ENCODE measurements around the gene TMC6. TPM values are rescaled to one million over a fixed set of nuclear protein-coding genes. Genes with fewer than 3 reads are reported as not detected.

The TMC6 gene
- polyA plus RNA-seq, 1 of the 3 experiments (the other 2 are of a cell fraction) = 5.5 TPM

- Histone ChIP-seq H3K79me2 (ENCODE audit: insufficient read depth) (no peaks in the 10 kb centered on the region), H3K27ac (ENCODE audit: low read depth in 2 of 2, low read length in 1 of 2) (no peak overlapping the region), H3F3A (replicated peaks; ENCODE audit: insufficient read depth) (peaks cover 12% of the 10 kb centered on the region), H3K4me1 (ENCODE audit: control insufficient read depth in 1 of 2, insufficient read depth in 2 of 2, low read depth in 1 of 2, low read length in 1 of 2) (peaks cover 0 to 8% of the 10 kb centered on the region in 2 experiments; a peak in 1 of 4 replicates), H3K9me3 (no peaks in the 10 kb centered on the region), H2AFZ (ENCODE audit: low read depth) (no peak overlapping the region), H3K36me3 (replicated peaks in 1 of 2; ENCODE audit: control insufficient read depth in 1 of 2, insufficient read depth in 2 of 2, low read length in 1 of 2) (peaks cover 12 to 39% of the 10 kb centered on the region in 2 experiments), H3K9me2 (no peaks in the 10 kb centered on the region), H4K20me1 (ENCODE audit: insufficient read depth) (no peaks in the 10 kb centered on the region), H3K27me3 (ENCODE audit: insufficient read depth) (no peaks in the 10 kb centered on the region), H3K4me3 (ENCODE audit: low read depth in 2 of 2, low read length in 1 of 2) (no peak overlapping the region), H3K4me2 (no peak overlapping the region), H3K9ac (no peak overlapping the region)
- POLR2A ChIA-PET = no interaction called here
- no peak for TF ChIP-seq GATA2 (CRISPR knock-in tag; IDR thresholded peaks at IDR 0.05)
- TF ChIP-seq RAD21 (IDR thresholded peaks at IDR 0.05; ENCODE audit: low read length) = no peak
- no peak for TF ChIP-seq JUND (IDR thresholded peaks at IDR 0.05)
- no peak for TF ChIP-seq ELF1 (IDR thresholded peaks at IDR 0.05)
- no peak for TF ChIP-seq RXRA (IDR thresholded peaks at IDR 0.05; ENCODE audit: borderline replicate concordance, low read depth)
- TF ChIP-seq EP300 (IDR thresholded peaks at IDR 0.05; ENCODE audit: borderline replicate concordance in 1 of 2, low read depth in 1 of 2, low read length in 1 of 2) = no peak
- TF ChIP-seq FOXJ3 (CRISPR knock-in tag; IDR thresholded peaks at IDR 0.05) = no peak
- TF ChIP-seq GABPA (IDR thresholded peaks at IDR 0.05; ENCODE audit: low read depth) = no peak
- TF ChIP-seq MEF2A (IDR thresholded peaks at IDR 0.05; ENCODE audit: borderline replicate concordance, low read depth) = no peak
- no peak for TF ChIP-seq RCOR1 (IDR thresholded peaks at IDR 0.05; ENCODE audit: low read length)
- TF ChIP-seq CHD2 (IDR thresholded peaks at IDR 0.05; ENCODE audit: low read length, partially characterized antibody) = no peak
- CTCF ChIA-PET = interaction anchor here (0.6 to 7.7 kb wide), 9 partner anchors 13 to 976 kb away, joined by 3 to 100 read pairs (median 9); partner anchors contain the start of genes AFMID, TK1, TMC6 and TMC8
- no peak for DNase-seq
- WGBS (ENCODE audit: low lambda C conversion rate) = 93% methylated on average over 21 of the region's 21 CpGs
Measured at GRCh38 chr17:78107976-78108725, 20.4 kb downstream of the TMC6 start.

GRCh38 chr17:78107457-78107856, 21.1 kb downstream of the TMC6 start:
- Histone ChIP-seq H3K4me1 (ENCODE audit: control insufficient read depth in 1 of 2, insufficient read depth in 2 of 2, low read depth in 1 of 2, low read length in 1 of 2) (peaks cover 0 to 3% of the 10 kb centered on the region in 2 experiments; a peak in 1 of 4 replicates), H3K79me2 (ENCODE audit: insufficient read depth) (no peaks in the 10 kb centered on the region), H3K36me3 (replicated peaks in 1 of 2; ENCODE audit: control insufficient read depth in 1 of 2, insufficient read depth in 2 of 2, low read length in 1 of 2) (peaks cover 15 to 45% of the 10 kb centered on the region in 2 experiments), H3K9me2 (no peaks in the 10 kb centered on the region), H3K9me3 (no peaks in the 10 kb centered on the region), H3K27ac (ENCODE audit: low read depth in 2 of 2, low read length in 1 of 2) (no peak overlapping the region), H4K20me1 (ENCODE audit: insufficient read depth) (no peaks in the 10 kb centered on the region), H2AFZ (ENCODE audit: low read depth) (no peak overlapping the region), H3K4me3 (ENCODE audit: low read depth in 2 of 2, low read length in 1 of 2) (no peak overlapping the region), H3F3A (replicated peaks; ENCODE audit: insufficient read depth) (peaks cover 12% of the 10 kb centered on the region), H3K9ac (no peak overlapping the region), H3K27me3 (ENCODE audit: insufficient read depth) (no peaks in the 10 kb centered on the region), H3K4me2 (no peak overlapping the region)
- no peak for TF ChIP-seq CHD2 (IDR thresholded peaks at IDR 0.05; ENCODE audit: low read length, partially characterized antibody)
- no peak for TF ChIP-seq MAX (IDR thresholded peaks at IDR 0.05; ENCODE audit: low read depth)
- no peak for TF ChIP-seq NRF1 (IDR thresholded peaks at IDR 0.05; ENCODE audit: low read depth, low read length)
- TF ChIP-seq, protein P1, sequence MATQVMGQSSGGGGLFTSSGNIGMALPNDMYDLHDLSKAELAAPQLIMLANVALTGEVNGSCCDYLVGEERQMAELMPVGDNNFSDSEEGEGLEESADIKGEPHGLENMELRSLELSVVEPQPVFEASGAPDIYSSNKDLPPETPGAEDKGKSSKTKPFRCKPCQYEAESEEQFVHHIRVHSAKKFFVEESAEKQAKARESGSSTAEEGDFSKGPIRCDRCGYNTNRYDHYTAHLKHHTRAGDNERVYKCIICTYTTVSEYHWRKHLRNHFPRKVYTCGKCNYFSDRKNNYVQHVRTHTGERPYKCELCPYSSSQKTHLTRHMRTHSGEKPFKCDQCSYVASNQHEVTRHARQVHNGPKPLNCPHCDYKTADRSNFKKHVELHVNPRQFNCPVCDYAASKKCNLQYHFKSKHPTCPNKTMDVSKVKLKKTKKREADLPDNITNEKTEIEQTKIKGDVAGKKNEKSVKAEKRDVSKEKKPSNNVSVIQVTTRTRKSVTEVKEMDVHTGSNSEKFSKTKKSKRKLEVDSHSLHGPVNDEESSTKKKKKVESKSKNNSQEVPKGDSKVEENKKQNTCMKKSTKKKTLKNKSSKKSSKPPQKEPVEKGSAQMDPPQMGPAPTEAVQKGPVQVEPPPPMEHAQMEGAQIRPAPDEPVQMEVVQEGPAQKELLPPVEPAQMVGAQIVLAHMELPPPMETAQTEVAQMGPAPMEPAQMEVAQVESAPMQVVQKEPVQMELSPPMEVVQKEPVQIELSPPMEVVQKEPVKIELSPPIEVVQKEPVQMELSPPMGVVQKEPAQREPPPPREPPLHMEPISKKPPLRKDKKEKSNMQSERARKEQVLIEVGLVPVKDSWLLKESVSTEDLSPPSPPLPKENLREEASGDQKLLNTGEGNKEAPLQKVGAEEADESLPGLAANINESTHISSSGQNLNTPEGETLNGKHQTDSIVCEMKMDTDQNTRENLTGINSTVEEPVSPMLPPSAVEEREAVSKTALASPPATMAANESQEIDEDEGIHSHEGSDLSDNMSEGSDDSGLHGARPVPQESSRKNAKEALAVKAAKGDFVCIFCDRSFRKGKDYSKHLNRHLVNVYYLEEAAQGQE (IDR thresholded peaks at IDR 0.05; ENCODE audit: low read depth, low read length) = no peak
- TF ChIP-seq RXRA (IDR thresholded peaks at IDR 0.05; ENCODE audit: borderline replicate concordance, low read depth) = no peak
- no peak for TF ChIP-seq GABPA (IDR thresholded peaks at IDR 0.05; ENCODE audit: low read depth)
- TF ChIP-seq FOSL2 (IDR thresholded peaks at IDR 0.05; ENCODE audit: borderline replicate concordance, low read depth) = no peak
- no peak for TF ChIP-seq YY1 (IDR thresholded peaks at IDR 0.05; ENCODE audit: low read depth)
- TF ChIP-seq, protein P2, sequence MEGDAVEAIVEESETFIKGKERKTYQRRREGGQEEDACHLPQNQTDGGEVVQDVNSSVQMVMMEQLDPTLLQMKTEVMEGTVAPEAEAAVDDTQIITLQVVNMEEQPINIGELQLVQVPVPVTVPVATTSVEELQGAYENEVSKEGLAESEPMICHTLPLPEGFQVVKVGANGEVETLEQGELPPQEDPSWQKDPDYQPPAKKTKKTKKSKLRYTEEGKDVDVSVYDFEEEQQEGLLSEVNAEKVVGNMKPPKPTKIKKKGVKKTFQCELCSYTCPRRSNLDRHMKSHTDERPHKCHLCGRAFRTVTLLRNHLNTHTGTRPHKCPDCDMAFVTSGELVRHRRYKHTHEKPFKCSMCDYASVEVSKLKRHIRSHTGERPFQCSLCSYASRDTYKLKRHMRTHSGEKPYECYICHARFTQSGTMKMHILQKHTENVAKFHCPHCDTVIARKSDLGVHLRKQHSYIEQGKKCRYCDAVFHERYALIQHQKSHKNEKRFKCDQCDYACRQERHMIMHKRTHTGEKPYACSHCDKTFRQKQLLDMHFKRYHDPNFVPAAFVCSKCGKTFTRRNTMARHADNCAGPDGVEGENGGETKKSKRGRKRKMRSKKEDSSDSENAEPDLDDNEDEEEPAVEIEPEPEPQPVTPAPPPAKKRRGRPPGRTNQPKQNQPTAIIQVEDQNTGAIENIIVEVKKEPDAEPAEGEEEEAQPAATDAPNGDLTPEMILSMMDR (IDR thresholded peaks at IDR 0.05) = no peak
- WGBS (ENCODE audit: low lambda C conversion rate) = 89% methylated on average over 10 of the region's 10 CpGs
- CTCF ChIA-PET = interaction anchor here (2.6 to 3.3 kb wide), 4 partner anchors 12 to 79 kb away, joined by 8 to 21 read pairs (median 10); partner anchors contain the start of genes AFMID and TK1
- DNase-seq = no peak
- POLR2A ChIA-PET = no interaction called here

Data from SK-N-SH (cell line).